GM23338 (cell line): ENCODE measurements around the gene MYO1E. TPM values are rescaled to one million over a fixed set of nuclear protein-coding genes. Genes with fewer than 3 reads are reported as not detected.

Experiments used
- ATAC-seq: fragments of 200-7000 bp; cut with Tn5 transposase; 3 replicates; pipeline ENCODE4 v1.9.1; 2020
- DNase-seq: peaks from one replicate; pipeline ENCODE4 v3.0.0-alpha.2; 2015; ENCODE audit warnings: low spot score
- H2AFZ ChIP-seq: fragments of 200-600 bp; sonication (generic); 2 replicates; pipeline ENCODE4 v1.8.0; 2016; ENCODE audit warnings: antibody characterized with exemption, mild to moderate bottlenecking, moderate library complexity
- H3F3A ChIP-seq: fragments of 200-600 bp; sonication (generic); replicated peaks from 2 replicates; pipeline ENCODE4 v1.8.0; 2017; ENCODE audit warnings: antibody characterized with exemption, mixed run types, low read depth
- H3K27ac ChIP-seq: fragments of 200-600 bp; sonication (generic); 2 replicates; pipeline ENCODE4 v1.6.1; 2016; ENCODE audit warnings: low read depth
- H3K27me3 ChIP-seq: fragments of 200-600 bp; sonication (generic); 2 replicates; pipeline ENCODE4 v1.8.0; 2016; ENCODE audit warnings: mild to moderate bottlenecking, mixed run types, moderate library complexity; ENCODE audit not compliant: insufficient read depth
- H3K36me3 ChIP-seq: fragments of 200-600 bp; sonication (generic); 2 replicates; pipeline ENCODE4 v1.8.0; 2016; ENCODE audit warnings: mild to moderate bottlenecking; ENCODE audit not compliant: insufficient read depth
- H3K4me1 ChIP-seq: fragments of 200-600 bp; sonication (generic); 2 replicates; pipeline ENCODE4 v1.8.0; 2016; ENCODE audit warnings: mild to moderate bottlenecking, moderate library complexity; ENCODE audit not compliant: insufficient read depth
- H3K4me2 ChIP-seq: fragments of 200-600 bp; sonication (generic); 2 replicates; pipeline ENCODE4 v1.7.1; 2017; ENCODE audit warnings: mixed run types
- H3K4me3 ChIP-seq: fragments of 200-600 bp; sonication (generic); 2 replicates; pipeline ENCODE4 v1.6.1; 2016; ENCODE audit warnings: mixed run types
- H3K79me2 ChIP-seq: fragments of 200-600 bp; sonication (generic); replicated peaks from 2 replicates; pipeline ENCODE4 v1.8.0; 2017; ENCODE audit warnings: mild to moderate bottlenecking; ENCODE audit not compliant: insufficient read depth
- H3K9me2 ChIP-seq: fragments of 200-600 bp; sonication (generic); 2 replicates; pipeline ENCODE4 v1.8.0; 2017; ENCODE audit not compliant: insufficient read depth
- H4K20me1 ChIP-seq: fragments of 200-600 bp; sonication (generic); replicated peaks from 2 replicates; pipeline ENCODE4 v1.8.0; 2017; ENCODE audit warnings: mild to moderate bottlenecking; ENCODE audit not compliant: insufficient read depth
- H3K27ac Mint-ChIP-seq: 2 replicates; pipeline ENCODE4 v1.8.0; 2020; ENCODE audit warnings: inconsistent platforms, mild to moderate bottlenecking, moderate library complexity, mixed read lengths
- H3K27me3 Mint-ChIP-seq: 3 replicates; pipeline ENCODE4 v1.8.0; 2022; ENCODE audit warnings: low read depth, mild to moderate bottlenecking, moderate library complexity, mixed read lengths, inconsistent platforms; ENCODE audit not compliant: insufficient read depth, poor library complexity
- H3K36me3 Mint-ChIP-seq: 3 replicates; pipeline ENCODE4 v1.8.0; 2021; ENCODE audit warnings: low read depth, mild to moderate bottlenecking, inconsistent platforms, moderate library complexity, mixed read lengths
- H3K4me1 Mint-ChIP-seq: 3 replicates; pipeline ENCODE4 v1.8.0; 2020; ENCODE audit warnings: mild to moderate bottlenecking, inconsistent platforms, mixed read lengths
- H3K4me3 Mint-ChIP-seq: 3 replicates; pipeline ENCODE4 v1.8.0; 2021; ENCODE audit warnings: moderate library complexity, mild to moderate bottlenecking, inconsistent platforms, mixed read lengths
- H3K9me3 Mint-ChIP-seq: 3 replicates; pipeline ENCODE4 v1.8.0; 2020; ENCODE audit warnings: moderate library complexity, mild to moderate bottlenecking, inconsistent platforms, mixed read lengths
- CREB1 ChIP-seq: fragments of 250-450 bp; sonication (Bioruptor Pico); IDR thresholded peaks from 2 replicates; pipeline ENCODE4 v1.5.0; 2020; ENCODE audit warnings: low read depth, mild to moderate bottlenecking, moderate library complexity
- EZH2phosphoT487 ChIP-seq: fragments of 200-600 bp; sonication (generic); IDR thresholded peaks from one replicate; pipeline ENCODE4 v1.8.1; 2018; ENCODE audit warnings: antibody characterized with exemption; ENCODE audit not compliant: unreplicated experiment
- STAT1 ChIP-seq: IDR thresholded peaks from one replicate; pipeline ENCODE4 v1.6.1; 2016; ENCODE audit warnings: antibody characterized with exemption; ENCODE audit not compliant: unreplicated experiment
- ZNF331 ChIP-seq: fragments of 250-450 bp; sonication (Bioruptor Pico); IDR thresholded peaks from 2 replicates; pipeline ENCODE4 v1.5.0; 2020; ENCODE audit warnings: low read depth, mild to moderate bottlenecking, moderate library complexity
- polyA plus RNA-seq: library from polyadenylated mRNA; unstranded; fragments of >200 nt; fragmentation: Nextera tagmentation; extraction: Ambion mirVana; gene quantifications from 2 replicates; pipeline ENCODE4 v1.2.1, GENCODE V29; 2016
- total RNA-seq: library from RNA; depleted of rRNA; stranded (reverse); fragments of >200 nt; shearing (Covaris generic); gene quantifications from 2 replicates; pipeline ENCODE4 v1.2.3, GENCODE V29; 2014
- TF ChIP-seq, protein P1 (sequence below), 2 experiments: fragments of 200-600 bp in 1 of 2; sonication (generic) in 1 of 2; conservative IDR thresholded peaks; 2 replicates each; pipeline versions ENCODE4 v1.5.1 to v1.6.1; 2016 to 2017; ENCODE audit warnings: antibody characterized with exemption in 2 of 2, low read depth in 2 of 2, mild to moderate bottlenecking in 2 of 2, moderate library complexity in 1 of 2
- TF ChIP-seq, protein P2 (sequence below): IDR thresholded peaks from one replicate; pipeline ENCODE4 v1.6.1; 2018; ENCODE audit warnings: antibody characterized with exemption; ENCODE audit not compliant: unreplicated experiment
- TF ChIP-seq, protein P3 (sequence below): fragments of 250-450 bp; sonication (Bioruptor Pico); IDR thresholded peaks from 2 replicates; pipeline ENCODE4 v1.5.0; 2020; ENCODE audit warnings: mild to moderate bottlenecking, moderate library complexity
- TF ChIP-seq, protein P4 (sequence below): IDR thresholded peaks from 2 replicates; pipeline ENCODE4 v1.6.1; 2016; ENCODE audit warnings: antibody characterized with exemption

Gene MYO1E
- total and polyA plus RNA-seq, 2 experiments from 2014 or later = 68.3 to 131 TPM

DNA sequence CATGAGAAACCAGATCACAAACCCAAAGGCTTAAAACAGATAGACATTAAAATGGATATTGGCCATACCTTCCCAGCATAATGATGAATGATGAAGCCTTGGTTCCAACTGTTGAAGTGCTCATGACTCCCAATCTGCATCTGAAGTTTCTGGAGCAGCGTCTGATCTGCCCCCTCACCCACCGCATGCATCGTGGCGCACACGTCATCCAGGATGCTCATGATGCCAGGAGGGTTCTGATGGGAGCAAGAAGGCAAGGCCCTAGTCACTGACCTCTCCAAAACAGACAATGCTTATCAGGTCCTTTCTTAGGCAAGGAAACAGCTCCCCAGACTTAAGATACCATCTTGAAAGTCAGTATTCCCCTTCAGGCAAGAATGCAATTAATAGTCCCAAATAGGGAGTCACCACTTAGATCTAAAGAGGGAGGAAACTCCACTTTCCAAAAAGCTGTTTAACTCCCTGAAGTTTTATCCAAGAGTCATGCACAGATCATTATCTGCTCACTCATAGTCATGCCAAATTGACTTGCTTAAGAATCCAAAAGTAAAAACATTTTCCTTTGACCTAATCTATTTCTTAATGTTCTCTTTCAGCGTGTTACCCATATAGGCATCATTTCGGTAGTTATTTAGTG is 163.9 kb downstream of the MYO1E start (continued):
- TF ChIP-seq, protein P1, sequence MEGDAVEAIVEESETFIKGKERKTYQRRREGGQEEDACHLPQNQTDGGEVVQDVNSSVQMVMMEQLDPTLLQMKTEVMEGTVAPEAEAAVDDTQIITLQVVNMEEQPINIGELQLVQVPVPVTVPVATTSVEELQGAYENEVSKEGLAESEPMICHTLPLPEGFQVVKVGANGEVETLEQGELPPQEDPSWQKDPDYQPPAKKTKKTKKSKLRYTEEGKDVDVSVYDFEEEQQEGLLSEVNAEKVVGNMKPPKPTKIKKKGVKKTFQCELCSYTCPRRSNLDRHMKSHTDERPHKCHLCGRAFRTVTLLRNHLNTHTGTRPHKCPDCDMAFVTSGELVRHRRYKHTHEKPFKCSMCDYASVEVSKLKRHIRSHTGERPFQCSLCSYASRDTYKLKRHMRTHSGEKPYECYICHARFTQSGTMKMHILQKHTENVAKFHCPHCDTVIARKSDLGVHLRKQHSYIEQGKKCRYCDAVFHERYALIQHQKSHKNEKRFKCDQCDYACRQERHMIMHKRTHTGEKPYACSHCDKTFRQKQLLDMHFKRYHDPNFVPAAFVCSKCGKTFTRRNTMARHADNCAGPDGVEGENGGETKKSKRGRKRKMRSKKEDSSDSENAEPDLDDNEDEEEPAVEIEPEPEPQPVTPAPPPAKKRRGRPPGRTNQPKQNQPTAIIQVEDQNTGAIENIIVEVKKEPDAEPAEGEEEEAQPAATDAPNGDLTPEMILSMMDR (conservative IDR thresholded peaks at IDR 0.05; ENCODE audit: low read depth in 2 of 2) = no peak

DNA sequence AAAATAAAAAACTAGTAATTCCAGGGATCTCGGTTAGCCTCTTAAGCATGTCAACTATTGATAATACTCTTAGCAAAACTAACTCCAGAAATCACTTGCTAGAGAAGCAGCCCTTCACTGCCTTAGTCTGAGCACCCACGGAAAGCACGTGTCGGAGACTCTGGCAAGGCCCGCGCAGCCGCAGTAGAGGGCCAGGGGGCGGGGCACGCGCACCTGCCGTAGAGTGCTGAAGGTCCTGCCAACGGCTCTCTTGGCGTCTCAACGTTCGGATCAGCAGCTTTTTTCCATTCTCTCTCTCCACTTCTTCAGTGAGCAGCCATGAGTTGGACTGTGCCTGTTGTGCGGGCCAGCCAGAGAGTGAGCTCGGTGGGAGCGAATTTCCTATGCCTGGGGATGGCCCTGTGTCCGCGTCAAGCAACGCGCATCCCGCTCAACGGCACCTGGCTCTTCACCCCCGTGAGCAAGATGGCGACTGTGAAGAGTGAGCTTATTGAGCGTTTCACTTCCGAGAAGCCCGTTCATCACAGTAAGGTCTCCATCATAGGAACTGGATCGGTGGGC is 166.0 kb downstream of the MYO1E start, which contains the start of gene LDHAL6B:
Gene LDHAL6B, plus strand, starts transcription at position 221 of the 561 bp plus-strand sequence. Its CDS starts 98 bp downstream, at position 319.
- H3K27ac Mint-ChIP-seq = no peak within 1 kb of the TSS
- no peaks in the 10 kb centered on the region for H3K27me3 Mint-ChIP-seq
- Histone ChIP-seq H3K27ac (no peak within 1 kb of the TSS), H3K4me1 (no peaks in the 10 kb centered on the region), H3K9me2 (0 out of 2 replicates have a peak, but pooled peaks cover 3% of the 10 kb centered on the region), H3K4me2 (no peak within 1 kb of the TSS), H3F3A (no peaks in the 10 kb centered on the region), H3K27me3 (no peaks in the 10 kb centered on the region), H3K36me3 (peaks cover 25% of the 10 kb centered on the region), H2AFZ (no peak within 1 kb of the TSS), H4K20me1 (peaks cover 7% of the 10 kb centered on the region; the same call in 1 of the 2 replicates), H3K4me3 (no peak within 1 kb of the TSS), H3K79me2 (no peaks in the 10 kb centered on the region)
- ATAC-seq (no peak), DNase-seq (no peak)
- H3K9me3 Mint-ChIP-seq = no peaks in the 10 kb centered on the region
- no peak within 1 kb of the TSS for H3K4me3 Mint-ChIP-seq
- H3K4me1 Mint-ChIP-seq = no peaks in the 10 kb centered on the region
- peaks cover 32% of the 10 kb centered on the region for H3K36me3 Mint-ChIP-seq
- TF ChIP-seq EZH2phosphoT487 (no peak), CREB1 (CRISPR knock-in tag) (no peak), ZNF331 (CRISPR knock-in tag) (no peak), STAT1 (no peak)
- TF ChIP-seq, protein P2, sequence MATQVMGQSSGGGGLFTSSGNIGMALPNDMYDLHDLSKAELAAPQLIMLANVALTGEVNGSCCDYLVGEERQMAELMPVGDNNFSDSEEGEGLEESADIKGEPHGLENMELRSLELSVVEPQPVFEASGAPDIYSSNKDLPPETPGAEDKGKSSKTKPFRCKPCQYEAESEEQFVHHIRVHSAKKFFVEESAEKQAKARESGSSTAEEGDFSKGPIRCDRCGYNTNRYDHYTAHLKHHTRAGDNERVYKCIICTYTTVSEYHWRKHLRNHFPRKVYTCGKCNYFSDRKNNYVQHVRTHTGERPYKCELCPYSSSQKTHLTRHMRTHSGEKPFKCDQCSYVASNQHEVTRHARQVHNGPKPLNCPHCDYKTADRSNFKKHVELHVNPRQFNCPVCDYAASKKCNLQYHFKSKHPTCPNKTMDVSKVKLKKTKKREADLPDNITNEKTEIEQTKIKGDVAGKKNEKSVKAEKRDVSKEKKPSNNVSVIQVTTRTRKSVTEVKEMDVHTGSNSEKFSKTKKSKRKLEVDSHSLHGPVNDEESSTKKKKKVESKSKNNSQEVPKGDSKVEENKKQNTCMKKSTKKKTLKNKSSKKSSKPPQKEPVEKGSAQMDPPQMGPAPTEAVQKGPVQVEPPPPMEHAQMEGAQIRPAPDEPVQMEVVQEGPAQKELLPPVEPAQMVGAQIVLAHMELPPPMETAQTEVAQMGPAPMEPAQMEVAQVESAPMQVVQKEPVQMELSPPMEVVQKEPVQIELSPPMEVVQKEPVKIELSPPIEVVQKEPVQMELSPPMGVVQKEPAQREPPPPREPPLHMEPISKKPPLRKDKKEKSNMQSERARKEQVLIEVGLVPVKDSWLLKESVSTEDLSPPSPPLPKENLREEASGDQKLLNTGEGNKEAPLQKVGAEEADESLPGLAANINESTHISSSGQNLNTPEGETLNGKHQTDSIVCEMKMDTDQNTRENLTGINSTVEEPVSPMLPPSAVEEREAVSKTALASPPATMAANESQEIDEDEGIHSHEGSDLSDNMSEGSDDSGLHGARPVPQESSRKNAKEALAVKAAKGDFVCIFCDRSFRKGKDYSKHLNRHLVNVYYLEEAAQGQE = no peak
- TF ChIP-seq, protein P3, sequence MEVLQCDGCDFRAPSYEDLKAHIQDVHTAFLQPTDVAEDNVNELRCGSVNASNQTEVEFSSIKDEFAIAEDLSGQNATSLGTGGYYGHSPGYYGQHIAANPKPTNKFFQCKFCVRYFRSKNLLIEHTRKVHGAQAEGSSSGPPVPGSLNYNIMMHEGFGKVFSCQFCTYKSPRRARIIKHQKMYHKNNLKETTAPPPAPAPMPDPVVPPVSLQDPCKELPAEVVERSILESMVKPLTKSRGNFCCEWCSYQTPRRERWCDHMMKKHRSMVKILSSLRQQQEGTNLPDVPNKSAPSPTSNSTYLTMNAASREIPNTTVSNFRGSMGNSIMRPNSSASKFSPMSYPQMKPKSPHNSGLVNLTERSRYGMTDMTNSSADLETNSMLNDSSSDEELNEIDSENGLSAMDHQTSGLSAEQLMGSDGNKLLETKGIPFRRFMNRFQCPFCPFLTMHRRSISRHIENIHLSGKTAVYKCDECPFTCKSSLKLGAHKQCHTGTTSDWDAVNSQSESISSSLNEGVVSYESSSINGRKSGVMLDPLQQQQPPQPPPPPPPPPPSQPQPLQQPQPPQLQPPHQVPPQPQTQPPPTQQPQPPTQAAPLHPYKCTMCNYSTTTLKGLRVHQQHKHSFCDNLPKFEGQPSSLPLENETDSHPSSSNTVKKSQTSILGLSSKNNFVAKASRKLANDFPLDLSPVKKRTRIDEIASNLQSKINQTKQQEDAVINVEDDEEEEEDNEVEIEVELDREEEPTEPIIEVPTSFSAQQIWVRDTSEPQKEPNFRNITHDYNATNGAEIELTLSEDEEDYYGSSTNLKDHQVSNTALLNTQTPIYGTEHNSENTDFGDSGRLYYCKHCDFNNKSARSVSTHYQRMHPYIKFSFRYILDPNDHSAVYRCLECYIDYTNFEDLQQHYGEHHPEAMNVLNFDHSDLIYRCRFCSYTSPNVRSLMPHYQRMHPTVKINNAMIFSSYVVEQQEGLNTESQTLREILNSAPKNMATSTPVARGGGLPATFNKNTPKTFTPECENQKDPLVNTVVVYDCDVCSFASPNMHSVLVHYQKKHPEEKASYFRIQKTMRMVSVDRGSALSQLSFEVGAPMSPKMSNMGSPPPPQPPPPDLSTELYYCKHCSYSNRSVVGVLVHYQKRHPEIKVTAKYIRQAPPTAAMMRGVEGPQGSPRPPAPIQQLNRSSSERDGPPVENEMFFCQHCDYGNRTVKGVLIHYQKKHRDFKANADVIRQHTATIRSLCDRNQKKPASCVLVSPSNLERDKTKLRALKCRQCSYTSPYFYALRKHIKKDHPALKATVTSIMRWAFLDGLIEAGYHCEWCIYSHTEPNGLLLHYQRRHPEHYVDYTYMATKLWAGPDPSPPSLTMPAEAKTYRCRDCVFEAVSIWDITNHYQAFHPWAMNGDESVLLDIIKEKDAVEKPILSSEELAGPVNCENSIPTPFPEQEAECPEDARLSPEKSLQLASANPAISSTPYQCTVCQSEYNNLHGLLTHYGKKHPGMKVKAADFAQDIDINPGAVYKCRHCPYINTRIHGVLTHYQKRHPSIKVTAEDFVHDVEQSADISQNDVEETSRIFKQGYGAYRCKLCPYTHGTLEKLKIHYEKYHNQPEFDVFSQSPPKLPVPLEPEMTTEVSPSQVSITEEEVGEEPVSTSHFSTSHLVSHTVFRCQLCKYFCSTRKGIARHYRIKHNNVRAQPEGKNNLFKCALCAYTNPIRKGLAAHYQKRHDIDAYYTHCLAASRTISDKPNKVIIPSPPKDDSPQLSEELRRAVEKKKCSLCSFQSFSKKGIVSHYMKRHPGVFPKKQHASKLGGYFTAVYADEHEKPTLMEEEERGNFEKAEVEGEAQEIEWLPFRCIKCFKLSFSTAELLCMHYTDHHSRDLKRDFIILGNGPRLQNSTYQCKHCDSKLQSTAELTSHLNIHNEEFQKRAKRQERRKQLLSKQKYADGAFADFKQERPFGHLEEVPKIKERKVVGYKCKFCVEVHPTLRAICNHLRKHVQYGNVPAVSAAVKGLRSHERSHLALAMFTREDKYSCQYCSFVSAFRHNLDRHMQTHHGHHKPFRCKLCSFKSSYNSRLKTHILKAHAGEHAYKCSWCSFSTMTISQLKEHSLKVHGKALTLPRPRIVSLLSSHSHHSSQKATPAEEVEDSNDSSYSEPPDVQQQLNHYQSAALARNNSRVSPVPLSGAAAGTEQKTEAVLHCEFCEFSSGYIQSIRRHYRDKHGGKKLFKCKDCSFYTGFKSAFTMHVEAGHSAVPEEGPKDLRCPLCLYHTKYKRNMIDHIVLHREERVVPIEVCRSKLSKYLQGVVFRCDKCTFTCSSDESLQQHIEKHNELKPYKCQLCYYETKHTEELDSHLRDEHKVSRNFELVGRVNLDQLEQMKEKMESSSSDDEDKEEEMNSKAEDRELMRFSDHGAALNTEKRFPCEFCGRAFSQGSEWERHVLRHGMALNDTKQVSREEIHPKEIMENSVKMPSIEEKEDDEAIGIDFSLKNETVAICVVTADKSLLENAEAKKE (CRISPR knock-in tag) = no peak
- TF ChIP-seq, protein P1 (conservative IDR thresholded peaks at IDR 0.05; ENCODE audit: low read depth in 2 of 2) = no peak
- TF ChIP-seq, protein P4, sequence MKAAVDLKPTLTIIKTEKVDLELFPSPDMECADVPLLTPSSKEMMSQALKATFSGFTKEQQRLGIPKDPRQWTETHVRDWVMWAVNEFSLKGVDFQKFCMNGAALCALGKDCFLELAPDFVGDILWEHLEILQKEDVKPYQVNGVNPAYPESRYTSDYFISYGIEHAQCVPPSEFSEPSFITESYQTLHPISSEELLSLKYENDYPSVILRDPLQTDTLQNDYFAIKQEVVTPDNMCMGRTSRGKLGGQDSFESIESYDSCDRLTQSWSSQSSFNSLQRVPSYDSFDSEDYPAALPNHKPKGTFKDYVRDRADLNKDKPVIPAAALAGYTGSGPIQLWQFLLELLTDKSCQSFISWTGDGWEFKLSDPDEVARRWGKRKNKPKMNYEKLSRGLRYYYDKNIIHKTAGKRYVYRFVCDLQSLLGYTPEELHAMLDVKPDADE = no peak
